Smooth muscle cell of the brain vasculature (primary cell): ENCODE data around the gene TPRN.

ENCODE experiments used
- DNase-seq: peaks from one replicate; pipeline ENCODE4 v3.0.0-alpha.2; 2012; ENCODE audit warnings: low read depth, low spot score

Gene TPRN

DNA sequence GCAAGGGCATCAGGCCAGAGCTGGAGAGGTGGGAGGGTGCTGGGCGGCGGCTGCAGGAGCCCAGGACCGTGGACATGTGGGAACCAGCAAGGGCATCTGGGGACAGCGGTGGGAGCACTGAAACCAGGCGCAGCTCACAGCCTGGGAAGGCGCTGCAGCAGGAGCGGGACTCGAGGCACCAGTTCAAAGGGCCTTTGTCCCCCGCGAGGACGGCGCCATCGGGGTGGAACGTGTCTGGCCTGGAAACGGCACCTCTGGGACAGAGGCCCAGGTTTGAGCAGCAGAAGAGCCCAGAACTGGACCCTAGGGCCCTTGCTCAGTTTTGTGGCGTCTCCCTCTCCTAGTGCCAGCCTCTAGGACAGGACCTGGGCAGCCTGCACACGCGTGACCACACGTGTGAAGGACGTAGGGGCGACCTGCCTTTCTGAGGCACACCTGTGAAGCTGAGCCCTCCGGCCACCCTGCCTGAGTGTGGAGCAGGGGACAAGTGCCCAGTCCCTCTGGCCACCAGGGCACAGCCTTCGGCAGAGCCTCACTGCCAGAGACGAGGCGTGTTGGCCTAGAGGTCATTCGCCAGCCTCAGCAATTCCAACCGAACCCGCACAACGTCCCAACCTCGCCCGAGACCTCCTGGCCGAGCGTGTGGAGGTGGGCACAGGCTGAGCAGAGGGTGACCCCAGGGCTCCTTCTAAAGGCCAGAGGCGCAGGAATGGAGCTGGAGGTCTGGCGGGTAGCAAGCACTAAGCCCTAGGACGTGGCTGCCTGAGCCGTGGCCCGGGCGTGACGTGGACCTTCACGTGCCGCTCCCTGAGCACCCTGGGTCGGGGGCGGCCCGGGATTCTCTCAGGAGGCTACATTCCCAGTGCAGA is 26.5 kb downstream of the TPRN start:
- no peak for DNase-seq

DNA sequence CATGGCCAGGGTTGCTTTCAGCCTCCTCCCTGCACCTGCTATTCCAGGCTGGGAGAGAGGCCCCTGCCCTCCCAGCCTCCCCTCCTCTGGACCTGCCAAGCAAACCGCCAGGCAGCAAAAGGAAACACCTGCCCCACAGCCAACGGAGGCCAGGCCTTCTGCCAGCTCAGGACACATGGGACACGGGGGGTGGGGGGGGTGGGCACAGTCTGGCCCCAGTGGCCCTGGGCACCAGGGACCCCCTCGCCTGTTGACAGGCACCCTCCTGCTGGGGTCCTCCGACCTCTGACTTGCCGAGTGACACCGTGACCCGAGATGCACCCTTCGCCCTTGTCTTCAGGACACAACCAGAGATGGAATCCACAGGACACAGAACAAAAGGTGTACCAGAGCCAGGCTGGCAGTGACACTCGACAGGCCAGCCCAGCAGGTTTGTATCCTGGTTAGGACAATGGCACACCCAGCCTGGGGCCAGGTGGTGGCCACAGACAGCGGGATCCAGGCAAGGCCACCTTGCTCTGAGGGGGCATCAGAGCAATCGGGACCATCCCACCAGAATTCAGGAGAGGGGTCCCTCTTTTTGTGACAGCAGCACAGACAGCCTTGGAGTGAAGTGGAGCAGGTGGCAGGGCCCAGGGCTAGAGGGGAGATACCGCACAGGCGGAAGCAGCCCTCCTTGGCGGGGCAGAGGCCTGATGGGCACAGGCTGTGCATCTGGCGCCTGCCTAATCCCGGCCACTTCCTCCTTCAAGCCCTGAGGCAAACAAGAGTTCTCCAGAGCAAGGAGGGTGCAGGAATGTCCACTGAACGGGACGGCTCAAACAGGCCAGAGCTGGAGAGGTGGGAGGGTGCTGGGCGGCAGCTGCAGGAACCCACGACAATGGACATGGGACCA is 27.4 kb downstream of the TPRN start:
- no peak for DNase-seq

DNA sequence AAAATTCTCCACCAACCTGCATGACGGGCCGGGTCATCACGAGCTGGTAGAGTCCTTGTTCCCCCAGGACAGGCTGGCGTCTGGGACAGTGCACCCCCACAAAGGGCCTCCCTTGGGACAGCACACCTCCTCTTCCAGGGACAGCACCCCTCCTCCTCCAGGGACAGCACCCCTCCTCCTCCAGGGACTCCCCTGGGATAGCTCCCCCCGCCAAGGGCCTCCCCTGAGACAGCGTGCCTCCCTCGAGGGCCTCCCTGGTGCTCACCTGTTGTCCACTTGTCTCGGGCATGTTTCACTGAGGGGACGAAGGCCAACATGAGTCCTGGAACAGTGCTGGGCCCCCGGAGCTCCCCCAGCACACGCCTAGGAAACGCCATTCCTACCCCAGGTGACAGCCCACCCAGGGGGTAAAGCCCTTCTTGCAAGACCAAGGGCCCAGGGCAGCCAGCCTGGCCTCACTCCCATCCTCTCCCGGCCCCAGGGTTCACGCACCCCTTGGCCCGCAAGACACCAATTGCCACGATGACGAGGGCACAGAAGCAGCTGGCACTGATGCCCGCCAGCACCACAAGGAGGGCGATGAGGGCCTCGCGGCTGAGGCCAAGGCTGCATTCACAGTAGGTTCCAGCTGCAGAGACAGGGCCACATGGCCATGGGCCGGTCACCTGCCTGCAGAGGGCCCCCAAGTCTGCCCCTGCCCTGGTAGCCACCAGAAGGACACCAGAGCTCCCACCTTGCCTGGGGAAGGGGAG is 29.2 kb downstream of the TPRN start:
- no peak for DNase-seq

- no peak for DNase-seq
These were observed 29.9 kb downstream of the TPRN start for GRCh38 chr9:137170486-137171148.

GRCh38 chr9:137169896-137170358 is 30.6 kb downstream of the TPRN start, which contains the start of gene LRRC26:
LRRC26 (minus strand) TSS chr9:137170051; CDS start chr9:137169943, 108 bp downstream.
- DNase-seq: no peak

- DNase-seq: no peak
These were observed 31.4 kb downstream of the TPRN start for GRCh38 chr9:137168904-137169856.

- DNase-seq: no peak
These were observed 32.0 kb downstream of the TPRN start for GRCh38 chr9:137168573-137168903.

- no peak for DNase-seq
These were observed 32.6 kb downstream of the TPRN start for GRCh38 chr9:137167747-137168572.

DNA sequence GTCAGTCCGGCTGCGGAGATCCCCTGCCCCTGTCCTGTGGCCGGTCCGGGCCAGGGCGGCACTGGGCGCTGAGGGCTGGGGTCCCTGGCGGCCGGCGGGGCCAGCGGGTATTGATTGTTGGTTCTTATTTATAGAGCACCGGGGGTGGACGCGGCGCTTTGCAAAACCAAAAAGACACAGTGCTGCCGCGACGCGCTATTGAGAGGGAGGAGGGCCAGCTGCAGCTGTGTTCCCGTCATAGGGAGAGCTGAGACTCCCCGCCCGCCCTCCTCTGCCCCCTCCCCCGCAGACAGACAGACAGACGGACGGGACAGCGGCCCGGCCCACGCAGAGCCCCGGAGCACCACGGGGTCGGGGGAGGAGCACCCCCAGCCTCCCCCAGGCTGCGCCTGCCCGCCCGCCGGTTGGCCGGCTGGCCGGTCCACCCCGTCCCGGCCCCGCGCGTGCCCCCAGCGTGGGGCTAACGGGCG is 33.2 kb downstream of the TPRN start:
- no peak for DNase-seq

- DNase-seq: no peak
These were observed 33.9 kb downstream of the TPRN start for GRCh38 chr9:137166380-137167229.

DNA sequence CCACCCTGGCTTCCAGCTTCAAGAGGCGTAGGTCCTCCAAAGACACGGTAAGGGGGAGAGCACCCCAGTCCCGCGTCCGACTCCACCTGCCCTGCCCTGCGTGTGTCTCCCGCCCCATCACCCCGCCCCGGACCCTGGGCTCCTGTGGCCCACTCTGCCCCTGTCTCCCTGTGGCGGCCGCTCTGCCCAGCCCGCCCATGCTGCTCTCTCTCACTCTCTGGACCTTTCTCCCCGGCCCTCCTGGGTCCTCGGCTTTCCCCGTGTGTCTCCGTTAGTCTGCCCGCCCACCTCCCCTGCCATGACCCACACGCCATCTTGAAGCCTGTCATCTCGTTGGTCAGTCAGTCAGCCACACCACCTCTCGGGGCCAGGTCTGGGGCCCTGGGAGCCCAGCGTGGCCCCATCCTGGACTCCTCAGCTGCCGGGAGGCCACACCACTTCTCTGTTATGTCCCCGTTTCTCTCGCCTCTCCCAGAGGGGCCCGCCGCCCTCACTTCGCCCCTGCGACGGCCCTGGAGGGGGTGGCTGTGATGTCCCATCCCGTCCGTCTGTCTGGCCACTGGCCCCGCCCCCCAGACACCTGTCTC is 35.2 kb downstream of the TPRN start:
- DNase-seq: no peak

GRCh38 chr9:137164370-137165249 is 35.9 kb downstream of the TPRN start:
- no peak for DNase-seq

GRCh38 chr9:137163805-137164204 is 36.7 kb downstream of the TPRN start:
- no peak for DNase-seq

GRCh38 chr9:137163365-137163715 is 37.2 kb downstream of the TPRN start:
- DNase-seq: no peak

DNA sequence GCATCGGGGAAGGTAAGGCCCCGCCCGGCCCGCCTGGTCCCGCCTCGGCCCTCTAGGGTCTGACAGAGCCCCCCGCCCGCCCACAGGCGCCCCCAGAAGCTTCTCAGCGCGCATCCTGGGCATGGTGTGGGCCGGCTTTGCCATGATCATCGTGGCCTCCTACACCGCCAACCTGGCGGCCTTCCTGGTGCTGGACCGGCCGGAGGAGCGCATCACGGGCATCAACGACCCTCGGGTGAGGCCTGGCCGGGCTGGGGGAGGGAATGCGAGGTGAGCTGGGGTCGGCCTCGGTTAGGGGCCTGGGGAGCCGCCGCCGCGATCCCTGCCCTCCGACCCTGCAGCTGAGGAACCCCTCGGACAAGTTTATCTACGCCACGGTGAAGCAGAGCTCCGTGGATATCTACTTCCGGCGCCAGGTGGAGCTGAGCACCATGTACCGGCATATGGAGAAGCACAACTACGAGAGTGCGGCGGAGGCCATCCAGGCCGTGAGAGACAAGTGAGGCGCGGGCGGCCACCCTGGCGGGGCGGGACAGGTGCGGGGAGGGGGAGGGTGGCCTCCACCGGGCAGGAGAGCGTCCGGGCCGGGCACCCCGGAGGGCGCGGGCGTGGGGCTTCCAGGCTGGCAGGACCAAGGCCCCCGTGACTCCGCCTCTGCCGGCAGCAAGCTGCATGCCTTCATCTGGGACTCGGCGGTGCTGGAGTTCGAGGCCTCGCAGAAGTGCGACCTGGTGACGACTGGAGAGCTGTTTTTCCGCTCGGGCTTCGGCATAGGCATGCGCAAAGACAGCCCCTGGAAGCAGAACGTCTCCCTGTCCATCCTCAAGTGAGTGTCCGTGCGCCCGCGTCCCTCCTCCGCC is 37.8 kb downstream of the TPRN start:
- no peak for DNase-seq
